K562 (cell line): ENCODE measurements around the gene SLC30A1. TPM values are rescaled to one million over a fixed set of nuclear protein-coding genes. Genes with fewer than 3 reads are reported as not detected.

Experiments used
- ATAC-seq: fragments of 200-7000 bp; cut with Tn5 transposase; 3 replicates; pipeline ENCODE4 v1.9.1; 2020; ENCODE audit warnings: moderate library complexity
- BruUV-seq: library from RNA; stranded (reverse); fragments of 400-500 nt; replicated peaks from 2 replicates; lab custom pipeline; 2021; lab: Mats Ljungman, UMichigan
- CTCF ChIA-PET: fragments of 300-600 bp; formaldehyde crosslinking; extraction: SDS; loops from one replicate; lab custom pipeline; 2021; ENCODE audit warnings: low intra/inter-chr PET ratio; lab: Yijun Ruan, JAX
- POLR2A ChIA-PET: fragments of 300-600, 350-650 bp; sonication (Branson Sonifier 250); formaldehyde crosslinking; extraction: SDS; loops from one replicate; lab custom pipeline; 2021; ENCODE audit warnings: antibody characterized with exemption, inconsistent platforms; lab: Yijun Ruan, JAX
- DNase-seq, 4 experiments: peaks; one replicate each; pipeline versions ENCODE4 v3.0.0 to v3.0.0-alpha.2; 2011 to 2018; ENCODE audit warnings: low spot score in 3 of 4, mixed read lengths in 3 of 4; ENCODE audit errors: extremely low read depth in 1 of 4
- FAIRE-seq: peaks from 2 replicates; lab custom pipeline; 2011; peaks lifted over from hg19 to GRCh38; lab: Jason Lieb, UNC
- H2AFZ ChIP-seq: 2 replicates; pipeline ENCODE4 v1.6.0; 2011; ENCODE audit warnings: low read depth, low read length, control low read depth, inconsistent platforms
- H3K27ac ChIP-seq: fragments of 200-600 bp; 3 replicates; pipeline ENCODE4 v1.8.0; 2011; ENCODE audit warnings: low read depth, mild to moderate bottlenecking, control low read depth, inconsistent platforms, low read length, moderate library complexity, mixed read lengths; ENCODE audit errors: extremely low read depth
- H3K27me3 ChIP-seq, 2 experiments: fragments of 300-600 bp in 1 of 2; 2 replicates in 1 of 2; 3 replicates in 1 of 2; pipeline versions ENCODE4 v1.6.0 to v1.8.0; 2011; ENCODE audit warnings: inconsistent platforms in 2 of 2, low read length in 2 of 2, mild to moderate bottlenecking in 1 of 2, mixed read lengths in 1 of 2, moderate library complexity in 1 of 2; ENCODE audit not compliant: control insufficient read depth in 2 of 2, insufficient read depth in 2 of 2
- H3K36me3 ChIP-seq: fragments of 300-600 bp; 3 replicates; pipeline ENCODE4 v1.8.0; 2011; ENCODE audit warnings: mild to moderate bottlenecking, low read length, inconsistent platforms; ENCODE audit not compliant: control insufficient read depth, insufficient read depth
- H3K4me1 ChIP-seq, 2 experiments: fragments of 200-600 bp in 1 of 2; replicated peaks in 1 of 2; 2 replicates in 1 of 2; 3 replicates in 1 of 2; pipeline versions ENCODE4 v1.5.1 to v1.8.0; 2011; ENCODE audit warnings: inconsistent platforms in 2 of 2, low read length in 2 of 2, mild to moderate bottlenecking in 1 of 2, mixed read lengths in 1 of 2, moderate library complexity in 1 of 2; ENCODE audit not compliant: control insufficient read depth in 2 of 2, insufficient read depth in 2 of 2
- H3K4me2 ChIP-seq: 2 replicates; pipeline ENCODE4 v1.6.1; 2011; ENCODE audit warnings: low read length, control low read depth, inconsistent platforms, mixed read lengths; ENCODE audit not compliant: insufficient read depth
- H3K4me3 ChIP-seq: fragments of 200-600 bp; sonication (generic), shearing (Covaris generic); 2 replicates; pipeline ENCODE4 v1.5.1; 2016; ENCODE audit warnings: control low read depth, inconsistent platforms
- H3K79me2 ChIP-seq: fragments of 200-600 bp; 3 replicates; pipeline ENCODE4 v1.8.0; 2011; ENCODE audit warnings: low read length, inconsistent platforms; ENCODE audit not compliant: control insufficient read depth, insufficient read depth
- H3K9ac ChIP-seq, 2 experiments: 2 replicates each; pipeline versions ENCODE4 v1.6.0 to v1.6.1; 2011; ENCODE audit warnings: low read depth in 2 of 2, low read length in 2 of 2, control low read depth in 1 of 2, inconsistent platforms in 1 of 2, mild to moderate bottlenecking in 1 of 2, mixed read lengths in 1 of 2; ENCODE audit not compliant: insufficient read depth in 1 of 2
- H3K9me1 ChIP-seq: one replicate; pipeline ENCODE4 v1.6.0; 2011; ENCODE audit warnings: inconsistent platforms, mild to moderate bottlenecking, low read length, moderate library complexity; ENCODE audit not compliant: control insufficient read depth, insufficient read depth
- H3K9me3 ChIP-seq: replicated peaks from 2 replicates; pipeline ENCODE4 v1.5.1; 2011; ENCODE audit warnings: low read depth, low read length, inconsistent platforms; ENCODE audit not compliant: control insufficient read depth, insufficient read depth
- H4K20me1 ChIP-seq: replicated peaks from 2 replicates; pipeline ENCODE4 v1.6.1; 2011; ENCODE audit warnings: low read length, inconsistent platforms, mixed read lengths; ENCODE audit not compliant: control insufficient read depth, insufficient read depth
- ARID2 ChIP-seq: fragments of 450-650 bp; IDR thresholded peaks from 2 replicates; pipeline ENCODE4 v1.6.1; 2017; ENCODE audit warnings: antibody characterized with exemption, mild to moderate bottlenecking
- CBX5 ChIP-seq: IDR thresholded peaks from 2 replicates; pipeline ENCODE4 v1.6.1; 2014; ENCODE audit warnings: low read depth, borderline replicate concordance
- CHD4 ChIP-seq: fragments of 200-600 bp; sonication (generic); IDR thresholded peaks from 3 replicates; pipeline ENCODE4 v1.6.1; 2012; ENCODE audit warnings: low read depth, mild to moderate bottlenecking, mixed read lengths, low read length, inconsistent platforms; ENCODE audit not compliant: insufficient read depth, insufficient replicate concordance, poor library complexity, severe bottlenecking
- NCOA6 ChIP-seq: fragments of 450-650 bp; IDR thresholded peaks from 2 replicates; pipeline ENCODE4 v1.6.1; 2017; ENCODE audit warnings: mild to moderate bottlenecking
- POU5F1 ChIP-seq: fragments of 150-350 bp; IDR thresholded peaks from 2 replicates; pipeline ENCODE4 v1.6.1; 2014; ENCODE audit warnings: borderline replicate concordance, low read length, low read depth, mild to moderate bottlenecking; ENCODE audit not compliant: partially characterized antibody
- PREB ChIP-seq: sonication (generic); formaldehyde crosslinking; IDR thresholded peaks from 2 replicates; pipeline ENCODE4 v1.8.1; 2023; ENCODE audit warnings: mild to moderate bottlenecking, missing genetic modification reagents
- TSC22D4 ChIP-seq: fragments of 450-650 bp; IDR thresholded peaks from 2 replicates; pipeline ENCODE4 v1.6.1; 2016; ENCODE audit warnings: missing genetic modification characterization, missing biosample characterization, control low read depth
- VEZF1 ChIP-seq: fragments of 200-800 bp; sonication (Bioruptor generic); IDR thresholded peaks from 2 replicates; pipeline ENCODE4 v1.6.1; 2017; ENCODE audit warnings: missing genetic modification characterization, missing compliant biosample characterization
- ZBTB1 ChIP-seq: sonication (generic); formaldehyde crosslinking; IDR thresholded peaks from 2 replicates; pipeline ENCODE4 v1.8.1; 2023; ENCODE audit warnings: missing genetic modification reagents, low read depth, mild to moderate bottlenecking, borderline replicate concordance
- ZNF740 ChIP-seq, 3 experiments: fragments of 200-800 bp in 1 of 3; sonication (Bioruptor generic) in 1 of 3; sonication (generic) in 1 of 3; formaldehyde crosslinking in 1 of 3; IDR thresholded peaks; 2 replicates each; pipeline versions ENCODE4 v1.6.1 to v1.8.0; 2016 to 2022; ENCODE audit warnings: mild to moderate bottlenecking in 2 of 3, missing compliant biosample characterization in 2 of 3, missing genetic modification characterization in 2 of 3, missing genetic modification reagents in 1 of 3
- WGBS: fragments of 100-300 bp; shearing (Covaris generic); methylation state at CpG from one replicate; pipeline ENCODE4 v1.1.6; 2016; ENCODE audit warnings: low coverage, mixed read lengths; ENCODE audit not compliant: insufficient coverage; ENCODE audit errors: missing lambda C conversion rate; 5-methylcytosine and 5-hydroxymethylcytosine counted together
- in situ Hi-C: fragments of 300-500 bp; cut with MboI; formaldehyde crosslinking; loops from 4 replicates; pipeline ENCODE4 v1.15.0; 2018; ENCODE audit warnings: inconsistent platforms, mixed read lengths
- intact Hi-C: fragments of 100-400 bp; cut with micrococcal nuclease; formaldehyde crosslinking; loops from 2 replicates; pipeline ENCODE4 v1.14.2; 2022
- polyA plus RNA-seq, 8 experiments: library from polyadenylated mRNA; depleted of rRNA in 4 of 8; stranded (reverse) in 5 of 8; unstranded in 3 of 8; fragments of >200 nt; fragmentation: Nextera tagmentation in 2 of 8; fragmentation: Illumina TruSeq in 1 of 8; extraction: Ambion mirVana in 2 of 8; extraction: Trizol in 1 of 8; gene quantifications; 2 replicates each; pipeline versions ENCODE4 v1.2.1 to v1.2.3, GENCODE V29; 2011 to 2014; ENCODE audit warnings: inconsistent platforms in 1 of 8, missing spikeins in 1 of 8
- total RNA-seq, 7 experiments: library from RNA; depleted of rRNA in 6 of 7; stranded (reverse); fragments of >200 nt in 6 of 7; fragmentation: Illumina TruSeq in 2 of 7; extraction: Trizol in 2 of 7; gene quantifications; 2 replicates each; pipeline versions ENCODE4 v1.2.1 to v1.2.3, GENCODE V29; 2011 to 2021; ENCODE audit warnings: low replicate concordance in 1 of 7
- TF ChIP-seq, protein P1 (sequence below), 2 experiments: IDR thresholded peaks; 2 replicates each; pipeline ENCODE4 v1.6.1; 2011; ENCODE audit warnings: borderline replicate concordance in 1 of 2, control low read depth in 1 of 2, low read depth in 1 of 2, low read length in 1 of 2, mild to moderate bottlenecking in 1 of 2, mixed read lengths in 1 of 2, moderate library complexity in 1 of 2; ENCODE audit not compliant: insufficient read depth in 1 of 2, insufficient read length in 1 of 2, poor library complexity in 1 of 2, severe bottlenecking in 1 of 2; ENCODE audit errors: extremely low read depth in 1 of 2

SLC30A1 gene
- total and polyA plus RNA-seq, 9 of the 15 experiments (the other 6 are each of a cell fraction or from before 2014, with no cell fraction given): 4.1 to 14.4 (median 6.6) TPM

DNA sequence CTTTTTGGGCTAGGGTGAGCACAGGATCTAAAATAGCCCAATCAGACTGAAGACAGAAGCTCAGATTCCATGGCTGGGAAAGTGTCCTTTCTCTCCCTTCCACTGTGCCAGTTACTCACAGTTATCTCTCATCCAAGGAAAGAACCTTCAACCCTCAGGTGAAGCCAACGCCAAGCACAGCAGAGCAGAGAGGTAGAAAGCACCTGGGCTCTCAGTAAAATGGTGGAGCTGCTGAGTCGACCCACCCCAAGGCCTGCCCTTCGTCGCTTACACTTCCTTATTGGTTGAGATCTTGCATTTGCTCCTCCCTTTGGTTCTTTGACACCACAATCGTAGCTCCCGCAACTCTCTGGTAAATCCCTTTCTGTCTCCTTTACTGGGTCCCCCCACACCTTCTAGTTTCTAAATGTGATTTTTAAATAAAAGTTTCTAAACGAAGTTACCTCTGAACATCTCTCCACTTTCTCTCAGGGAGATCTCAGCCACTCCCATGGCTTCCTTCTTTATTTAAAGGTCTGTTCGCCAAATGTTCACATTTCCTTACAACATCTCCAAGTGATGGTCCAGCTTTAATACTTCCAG is 27.5 kb upstream of the SLC30A1 start (continued):
- TF ChIP-seq NCOA6: no peak

- H3K9me3 ChIP-seq: no peaks in the 10 kb centered on the region
- no peak for FAIRE-seq
- H3K9me1 ChIP-seq: no peaks in the 10 kb centered on the region
- H3K9ac ChIP-seq: peak overlapping the region; percentile 83 to 91
- H3K4me2 ChIP-seq: peak overlapping the region; percentile 98
- intact Hi-C loops: loop anchor here (1.0 to 2.0 kb wide), 3 partner anchors 25 to 49 kb away; partner anchors contain the start of gene SLC30A1
- peaks cover 31% of the 10 kb centered on the region for H3K79me2 ChIP-seq
- no peaks in the 10 kb centered on the region for H4K20me1 ChIP-seq
- in situ Hi-C loops: no loop called here
- peak overlapping the region; percentile 94 for H2AFZ ChIP-seq
- ChIA-PET CTCF (no interaction called here), POLR2A (interaction anchor here (0.7 to 4.9 kb wide), 21 partner anchors 8 to 272 kb away, joined by 3 to 31 read pairs (median 5); partner anchors contain the start of gene SLC30A1)
- DNase-seq: no peak
- 2% methylated on average over 11 of the region's 11 CpGs for WGBS
- H3K27ac ChIP-seq: peak overlapping the region; percentile 83
- peaks cover 21% of the 10 kb centered on the region for H3K36me3 ChIP-seq
- TSS peak; percentile 67 for BruUV-seq
- H3K27me3 ChIP-seq: no peaks in the 10 kb centered on the region
- H3K4me3 ChIP-seq: peak overlapping the region; percentile 49
- peaks cover 22 to 39% of the 10 kb centered on the region in 2 experiments; a peak in 4 of 5 replicates for H3K4me1 ChIP-seq
- peak; percentile 21 for ATAC-seq
- 0 out of 2 replicates have a peak, but pooled peaks have one; percentile 40 for TF ChIP-seq PREB (CRISPR knock-in tag)
- TF ChIP-seq CBX5: no peak
- no peak for TF ChIP-seq ARID2
- TF ChIP-seq ZNF740 (CRISPR knock-in tag; IDR thresholded peaks at IDR 0.05): no peak
- TF ChIP-seq ZNF740 (tag; IDR thresholded peaks at IDR 0.05): 0 out of 4 replicates have a peak, but pooled peaks of 1 of the 2 experiments have one; percentile 18
- TF ChIP-seq TSC22D4: no peak
- TF ChIP-seq ZBTB1 (CRISPR knock-in tag): peak; percentile 28; the same call in 1 of the 2 replicates
- no peak for TF ChIP-seq CHD4
- no peak for TF ChIP-seq POU5F1
- TF ChIP-seq, protein P1, sequence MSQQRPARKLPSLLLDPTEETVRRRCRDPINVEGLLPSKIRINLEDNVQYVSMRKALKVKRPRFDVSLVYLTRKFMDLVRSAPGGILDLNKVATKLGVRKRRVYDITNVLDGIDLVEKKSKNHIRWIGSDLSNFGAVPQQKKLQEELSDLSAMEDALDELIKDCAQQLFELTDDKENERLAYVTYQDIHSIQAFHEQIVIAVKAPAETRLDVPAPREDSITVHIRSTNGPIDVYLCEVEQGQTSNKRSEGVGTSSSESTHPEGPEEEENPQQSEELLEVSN (IDR thresholded peaks at IDR 0.05; ENCODE audit: borderline replicate concordance in 1 of 2, extremely low read depth in 1 of 2, insufficient read depth in 1 of 2, insufficient read length in 1 of 2, low read depth in 1 of 2, low read length in 1 of 2, poor library complexity in 1 of 2, severe bottlenecking in 1 of 2): peak in 1 of 2 experiments; percentile 8
- no peak for TF ChIP-seq VEZF1 (CRISPR knock-in tag)
These were observed 26.8 kb upstream of the SLC30A1 start for GRCh38 chr1:211605603-211606331.
